ENCODE data around the gene LSM5. TPM values are rescaled to one million over a fixed set of nuclear protein-coding genes. Genes with fewer than 3 reads are reported as not detected.

The LSM5 gene
- total RNA-seq (ENCODE audit: low replicate concordance), result 13.5 and 16.8 TPM in 2 replicates

DNA sequence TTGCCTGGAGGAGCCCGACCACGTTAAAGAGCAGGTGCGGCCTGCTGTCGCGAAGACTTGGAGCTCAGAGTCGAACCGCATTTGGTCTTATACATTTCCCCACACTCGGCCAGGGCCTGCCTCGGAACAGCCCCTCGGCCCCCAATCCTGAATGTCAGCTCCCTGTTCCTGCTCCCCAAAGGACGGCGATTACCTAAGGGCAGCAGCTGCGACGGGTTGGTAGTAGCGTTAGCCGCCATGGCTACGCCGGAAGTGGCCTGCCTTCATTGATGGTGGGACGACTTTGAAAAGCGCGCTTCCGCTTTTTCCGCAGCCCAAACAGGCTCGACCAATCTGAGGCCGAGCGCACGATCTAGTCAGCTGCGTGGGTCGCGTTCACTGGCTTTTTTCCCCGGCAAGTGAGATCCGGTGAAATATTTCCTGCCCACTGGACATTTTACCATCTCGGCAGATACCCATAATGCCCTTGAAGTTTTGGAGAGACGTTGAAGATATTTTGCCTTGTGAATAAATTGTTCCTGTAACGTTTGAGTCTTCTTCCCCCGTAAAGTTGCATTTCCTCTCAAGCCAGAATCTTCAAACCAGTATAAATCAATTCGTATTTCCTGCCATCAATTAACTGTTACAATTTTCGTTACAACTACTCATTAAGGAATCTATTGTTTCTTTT is at the start of gene LSM5:
LSM5 (minus strand) TSS at position 254 of the 670 bp plus-strand sequence; CDS start at position 239, 15 bp downstream.

GRCh38 chr7:32495298-32496051 is 5.3 kb upstream of the LSM5 start, which contains the start of gene AVL9:
TSS of gene AVL9 (plus strand) at chr7:32495489. CDS start at chr7:32495710, 221 bp downstream.

Other genes starting within 250 kb of the LSM5 start
- gene AVL9, start 5.1 kb upstream of the LSM5 start, total RNA-seq (ENCODE audit: low replicate concordance), result 19.5 and 23.9 TPM in 2 replicates